GM19455 (cell line): Measurements from ENCODE around the gene EHD1.
A peak's percentile ranks its signal among the peaks of the same experiment; 100 is the strongest.

Experiments used
- ATAC-seq: cut with Tn5 transposase; IDR thresholded peaks from one replicate; pipeline ENCODE4 v1.9.1; 2021; ENCODE audit not compliant: unreplicated experiment

Gene EHD1

DNA sequence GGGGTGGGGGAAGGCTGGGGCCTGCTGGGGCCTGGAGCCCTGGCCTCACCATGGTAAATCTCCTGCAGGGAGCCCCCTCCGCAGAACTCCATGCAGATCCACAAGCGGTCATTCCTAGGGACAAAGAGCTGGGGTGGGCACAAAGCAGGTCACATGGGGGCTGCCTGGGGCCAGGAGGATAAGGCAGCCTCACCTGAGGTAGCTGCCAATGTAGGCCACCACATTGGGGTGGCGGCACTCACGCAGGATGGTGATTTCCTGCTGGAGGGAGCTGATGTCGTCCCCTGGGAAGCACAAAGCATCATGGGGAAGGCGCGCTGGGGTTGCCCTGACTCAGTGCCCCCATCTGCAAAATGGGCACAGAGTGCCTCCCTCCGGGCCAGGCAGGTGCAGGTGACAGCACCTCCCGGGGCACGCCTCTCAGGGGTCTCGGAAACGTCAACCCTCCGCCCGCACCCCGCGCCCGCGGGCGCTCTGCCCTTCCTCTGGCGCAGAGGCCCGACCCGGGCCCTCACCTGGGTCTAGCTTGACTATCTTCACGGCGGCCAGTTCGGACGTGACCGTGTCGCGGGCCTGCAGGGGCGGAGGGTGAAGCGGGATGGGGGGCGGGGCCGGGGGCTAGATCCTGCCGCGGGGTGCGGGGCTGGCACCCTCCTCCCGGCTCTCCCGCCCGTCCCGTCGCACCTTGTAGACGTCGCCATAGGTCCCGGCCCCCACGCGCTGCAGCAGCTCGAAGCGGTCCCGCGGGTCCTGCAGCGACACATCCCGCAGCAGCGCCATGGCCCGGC lies 75.9 kb downstream of the EHD1 start:
- peak; percentile 33 for ATAC-seq
